Bronchial epithelial cell (primary cell): ENCODE data around the gene WFDC6. TPM values are rescaled to one million over a fixed set of nuclear protein-coding genes. Genes with fewer than 3 reads are reported as not detected.
A peak's percentile ranks its signal among the peaks of the same experiment; 100 is the strongest.

Experiments used
- DNase-seq: peaks from one replicate; pipeline ENCODE4 v3.0.0-alpha.2; 2010; ENCODE audit warnings: low read depth
- FAIRE-seq: peaks from 2 replicates; lab custom pipeline; 2011; peaks lifted over from hg19 to GRCh38; lab: Jason Lieb, UNC
- H3K27me3 ChIP-seq: 2 replicates; pipeline ENCODE4 v1.5.1; 2011; ENCODE audit warnings: low read length; ENCODE audit not compliant: control insufficient read depth, insufficient read depth
- H3K36me3 ChIP-seq: 2 replicates; pipeline ENCODE4 v1.5.1; 2011; ENCODE audit warnings: low read length; ENCODE audit not compliant: control insufficient read depth, insufficient read depth
- H3K4me3 ChIP-seq: 2 replicates; pipeline ENCODE4 v1.5.1; 2011; ENCODE audit warnings: mild to moderate bottlenecking, low read depth, low read length, control low read depth
- CTCF ChIP-seq: IDR thresholded peaks from 2 replicates; pipeline ENCODE4 v1.5.1; 2011; ENCODE audit warnings: mild to moderate bottlenecking, moderate library complexity, low read length, control low read depth, inconsistent platforms; ENCODE audit not compliant: insufficient read depth, severe bottlenecking
- total RNA-seq: library from RNA; depleted of rRNA; stranded (reverse); fragments of >200 nt; gene quantifications from 2 replicates; pipeline ENCODE4 v1.2.1, GENCODE V29; 2014

WFDC6 gene
- total RNA-seq, 1 donor from 2014 or later = not detected

GRCh38 chr20:45545351-45545750 is 6.1 kb upstream of the WFDC6 start:
- Histone ChIP-seq H3K27me3 (peaks cover 6% of the 10 kb centered on the region), H3K36me3 (no peaks in the 10 kb centered on the region), H3K4me3 (no peak overlapping the region)
- DNase-seq = no peak
- TF ChIP-seq CTCF = no peak
- FAIRE-seq = peak; percentile 43

GRCh38 chr20:45538209-45538799 is 978 bp downstream of the WFDC6 start:
- FAIRE-seq (peak; percentile 66), DNase-seq (peak; percentile 89)
- Histone ChIP-seq H3K27me3 (peaks cover 13% of the 10 kb centered on the region), H3K36me3 (no peaks in the 10 kb centered on the region), H3K4me3 (no peak overlapping the region)
- peak; percentile 18 for TF ChIP-seq CTCF

- DNase-seq (no peak), FAIRE-seq (no peak)
- no peaks in the 10 kb centered on the region for H3K36me3 ChIP-seq
- H3K27me3 ChIP-seq = peaks cover 4% of the 10 kb centered on the region
- no peak overlapping the region for H3K4me3 ChIP-seq
- no peak for TF ChIP-seq CTCF
Observed at GRCh38 chr20:45527294-45527693, 12.0 kb downstream of the WFDC6 start.

- no peak for FAIRE-seq
- H3K27me3 ChIP-seq = peaks cover 4% of the 10 kb centered on the region
Observed at GRCh38 chr20:45523821-45524220, 15.5 kb downstream of the WFDC6 start.

GRCh38 chr20:45518282-45518681 is 21.0 kb downstream of the WFDC6 start:
- no peaks in the 10 kb centered on the region for H3K36me3 ChIP-seq
- no peak for TF ChIP-seq CTCF
- FAIRE-seq (peak; percentile 36), DNase-seq (peak; percentile 93)
- H3K27me3 ChIP-seq = peaks cover 2% of the 10 kb centered on the region
- no peak overlapping the region for H3K4me3 ChIP-seq

More at GRCh38 chr20:45523821-45524220, 15.5 kb downstream of the WFDC6 start:
- Histone ChIP-seq H3K4me3 (no peak overlapping the region), H3K36me3 (no peaks in the 10 kb centered on the region)
- no peak for TF ChIP-seq CTCF
- peak; percentile 37 for DNase-seq
